Esophagus muscularis mucosa (tissue), 4 donors: ENCODE results near the gene CD82. TPM values are rescaled to one million over a fixed set of nuclear protein-coding genes. Genes with fewer than 3 reads are reported as not detected.

Experiments
- DNase-seq: peaks from one replicate; pipeline ENCODE4 v3.0.0-alpha.2; 2017; ENCODE audit errors: extremely low spot score
- H3K27ac ChIP-seq, 4 donors: fragments of 200-600 bp; sonication (generic); replicated peaks in 1 of 4; 1 replicate in 3 of 4; 2 replicates in 1 of 4; pipeline ENCODE4 v1.5.1; 2016 to 2019; ENCODE audit warnings: mild to moderate bottlenecking in 1 of 4
- H3K27me3 ChIP-seq, 4 donors: fragments of 200-600 bp; sonication (generic); one replicate each; pipeline versions ENCODE4 v1.5.1 to v1.6.0; 2016 to 2019
- H3K36me3 ChIP-seq, 4 donors: fragments of 200-600 bp; sonication (generic); one replicate each; pipeline ENCODE4 v1.5.1; 2016 to 2019
- H3K4me1 ChIP-seq, 4 donors: fragments of 200-600 bp; sonication (generic); one replicate each; pipeline ENCODE4 v1.5.1; 2016 to 2019
- H3K4me3 ChIP-seq, 4 donors: fragments of 200-600 bp; sonication (generic); 1 replicate in 2 of 4; 2 replicates in 2 of 4; pipeline ENCODE4 v1.5.1; 2016 to 2019; ENCODE audit warnings: mild to moderate bottlenecking in 4 of 4, moderate library complexity in 1 of 4
- H3K9me3 ChIP-seq, 4 donors: fragments of 200-600 bp; sonication (generic); 1 replicate in 3 of 4; 2 replicates in 1 of 4; pipeline ENCODE4 v1.5.1; 2016 to 2019
- EP300 ChIP-seq: sonication (generic); formaldehyde crosslinking; IDR thresholded peaks from one replicate; pipeline ENCODE4 v1.6.1; 2017; ENCODE audit warnings: antibody characterized with exemption
- POLR2A ChIP-seq: fragments of 450-650 bp; IDR thresholded peaks from one replicate; pipeline ENCODE4 v1.6.1; 2017; ENCODE audit warnings: antibody characterized with exemption, moderate library complexity, mild to moderate bottlenecking, low read depth
- POLR2AphosphoS5 ChIP-seq, 2 donors: sonication (generic); formaldehyde crosslinking; IDR thresholded peaks; one replicate each; pipeline ENCODE4 v1.6.1; 2017; ENCODE audit warnings: antibody characterized with exemption in 2 of 2
- WGBS: methylation state at CpG from one replicate; pipeline ENCODE4 v1.1.5; 2018; 5-methylcytosine and 5-hydroxymethylcytosine counted together
- intact Hi-C: fragments of 100-400 bp; cut with DNase I; formaldehyde crosslinking; loops from one replicate; pipeline ENCODE4 v1.15.1; 2023
- total RNA-seq, 4 donors: library from RNA; depleted of rRNA; stranded (reverse); fragments of >200 nt; gene quantifications; one replicate each; pipeline versions ENCODE4 v1.1.0 to v1.2.1, GENCODE V29; 2016
- TF ChIP-seq, protein P1 (sequence below), 3 experiments: fragments of 200-600 bp in 2 of 3; fragments of 450-650 bp in 1 of 3; sonication (generic) in 2 of 3; IDR thresholded peaks; one replicate each; pipeline ENCODE4 v1.5.1; 2017 to 2019; ENCODE audit warnings: antibody characterized with exemption in 3 of 3, mild to moderate bottlenecking in 2 of 3, moderate library complexity in 1 of 3

Gene CD82
- total RNA-seq, 4 donors from 2014 or later = 11.0 to 20.6 (median 16.3) TPM

- WGBS = 82% methylated on average over 6 of the region's 6 CpGs
- no peak for DNase-seq
- H3K27ac ChIP-seq = no peak overlapping the region
- no peaks in the 10 kb centered on the region for H3K9me3 ChIP-seq
- intact Hi-C loops = no loop called here
- H3K4me3 ChIP-seq = no peak overlapping the region
- peaks cover 0 to 39% (median 27%) of the 10 kb centered on the region in 4 donors for H3K36me3 ChIP-seq
- H3K4me1 ChIP-seq = peaks cover 43 to 66% (median 54%) of the 10 kb centered on the region in 4 donors
- no peaks in the 10 kb centered on the region for H3K27me3 ChIP-seq
- TF ChIP-seq, protein P1, sequence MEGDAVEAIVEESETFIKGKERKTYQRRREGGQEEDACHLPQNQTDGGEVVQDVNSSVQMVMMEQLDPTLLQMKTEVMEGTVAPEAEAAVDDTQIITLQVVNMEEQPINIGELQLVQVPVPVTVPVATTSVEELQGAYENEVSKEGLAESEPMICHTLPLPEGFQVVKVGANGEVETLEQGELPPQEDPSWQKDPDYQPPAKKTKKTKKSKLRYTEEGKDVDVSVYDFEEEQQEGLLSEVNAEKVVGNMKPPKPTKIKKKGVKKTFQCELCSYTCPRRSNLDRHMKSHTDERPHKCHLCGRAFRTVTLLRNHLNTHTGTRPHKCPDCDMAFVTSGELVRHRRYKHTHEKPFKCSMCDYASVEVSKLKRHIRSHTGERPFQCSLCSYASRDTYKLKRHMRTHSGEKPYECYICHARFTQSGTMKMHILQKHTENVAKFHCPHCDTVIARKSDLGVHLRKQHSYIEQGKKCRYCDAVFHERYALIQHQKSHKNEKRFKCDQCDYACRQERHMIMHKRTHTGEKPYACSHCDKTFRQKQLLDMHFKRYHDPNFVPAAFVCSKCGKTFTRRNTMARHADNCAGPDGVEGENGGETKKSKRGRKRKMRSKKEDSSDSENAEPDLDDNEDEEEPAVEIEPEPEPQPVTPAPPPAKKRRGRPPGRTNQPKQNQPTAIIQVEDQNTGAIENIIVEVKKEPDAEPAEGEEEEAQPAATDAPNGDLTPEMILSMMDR (IDR thresholded peaks at IDR 0.05) = no peak
- TF ChIP-seq POLR2AphosphoS5 (IDR thresholded peaks at IDR 0.05) (no peak), EP300 (no peak), POLR2A (no peak)
These were observed 38.7 kb downstream of the CD82 start for GRCh38 chr11:44604171-44604581.

- WGBS = 96% methylated on average over 10 of the region's 25 CpGs
- H3K4me3 ChIP-seq = no peak overlapping the region
- intact Hi-C loops = no loop called here
- H3K4me1 ChIP-seq = peaks cover 44 to 68% (median 64%) of the 10 kb centered on the region in 4 donors
- no peak for TF ChIP-seq EP300
- TF ChIP-seq, protein P1 (IDR thresholded peaks at IDR 0.05) = no peak
- no peak for TF ChIP-seq POLR2AphosphoS5 (IDR thresholded peaks at IDR 0.05)
- no peak for DNase-seq
- no peaks in the 10 kb centered on the region for H3K27me3 ChIP-seq
- peaks cover 0 to 37% (median 26%) of the 10 kb centered on the region in 4 donors for H3K36me3 ChIP-seq
- no peak overlapping the region for H3K27ac ChIP-seq
- no peaks in the 10 kb centered on the region for H3K9me3 ChIP-seq
These were observed 39.7 kb downstream of the CD82 start for GRCh38 chr11:44605068-44605708.

GRCh38 chr11:44605965-44606364 is 40.5 kb downstream of the CD82 start:
- H3K9me3 ChIP-seq = no peaks in the 10 kb centered on the region
- DNase-seq = no peak
- H3K27ac ChIP-seq = no peak overlapping the region
- intact Hi-C loops = no loop called here
- TF ChIP-seq POLR2AphosphoS5 (IDR thresholded peaks at IDR 0.05) (no peak), EP300 (no peak), POLR2A (no peak)
- TF ChIP-seq, protein P1 (IDR thresholded peaks at IDR 0.05) = no peak
- H3K4me3 ChIP-seq = no peak overlapping the region
- peaks cover 0 to 29% (median 23%) of the 10 kb centered on the region in 4 donors for H3K36me3 ChIP-seq
- H3K4me1 ChIP-seq = peaks cover 40 to 64% (median 62%) of the 10 kb centered on the region in 4 donors
- 89% methylated on average over 6 of the region's 7 CpGs for WGBS
- no peaks in the 10 kb centered on the region for H3K27me3 ChIP-seq

DNA sequence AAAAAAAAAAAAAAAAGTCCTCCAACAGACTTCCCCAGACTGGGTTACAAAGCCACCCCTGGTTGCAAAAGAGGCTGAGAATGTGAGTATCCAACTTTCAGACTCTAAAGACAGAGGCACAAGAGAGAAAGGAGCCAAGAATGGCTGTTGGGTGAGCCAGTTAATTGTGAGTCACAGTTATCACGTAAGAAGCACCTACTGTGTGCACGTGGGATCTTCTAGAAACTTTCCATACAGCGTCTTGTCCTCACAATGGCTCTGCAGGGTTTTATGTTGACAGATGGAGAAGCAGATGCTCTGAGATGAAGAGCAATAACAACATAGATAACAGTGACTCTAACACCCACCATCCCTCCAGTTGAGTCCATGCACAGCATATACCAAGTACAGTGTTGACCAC is 41.0 kb downstream of the CD82 start:
- no peaks in the 10 kb centered on the region for H3K27me3 ChIP-seq
- no peak overlapping the region for H3K4me3 ChIP-seq
- peaks cover 40 to 63% (median 62%) of the 10 kb centered on the region in 4 donors for H3K4me1 ChIP-seq
- H3K36me3 ChIP-seq = peaks cover 0 to 29% (median 21%) of the 10 kb centered on the region in 4 donors
- intact Hi-C loops = no loop called here
- H3K9me3 ChIP-seq = no peaks in the 10 kb centered on the region
- no peak for TF ChIP-seq EP300
- H3K27ac ChIP-seq = no peak overlapping the region
- WGBS = 92% methylated on average over 3 of the region's 3 CpGs
- DNase-seq = no peak

- TF ChIP-seq POLR2AphosphoS5 (IDR thresholded peaks at IDR 0.05) (no peak), EP300 (no peak)
- TF ChIP-seq, protein P1 (IDR thresholded peaks at IDR 0.05) = no peak
- DNase-seq = no peak
- Histone ChIP-seq H3K27me3 (no peaks in the 10 kb centered on the region), H3K4me1 (peaks cover 33 to 63% (median 58%) of the 10 kb centered on the region in 4 donors), H3K36me3 (peaks cover 0 to 29% (median 21%) of the 10 kb centered on the region in 4 donors), H3K4me3 (no peak overlapping the region), H3K9me3 (no peaks in the 10 kb centered on the region), H3K27ac (peak overlapping the region; percentile 16 to 56 (median 34))
- 70% methylated on average over 6 of the region's 6 CpGs for WGBS
- intact Hi-C loops = no loop called here
These were observed 42.0 kb downstream of the CD82 start for GRCh38 chr11:44607319-44607962.
